Hippocampal formation (tissue), 2 donors: Measurements from ENCODE around the gene BTBD9.

ENCODE experiments used
- DNase-seq, 2 donors: peaks; one replicate each; lab custom pipeline; 2025; lab: John Stamatoyannopoulos, UW

BTBD9 gene

DNA sequence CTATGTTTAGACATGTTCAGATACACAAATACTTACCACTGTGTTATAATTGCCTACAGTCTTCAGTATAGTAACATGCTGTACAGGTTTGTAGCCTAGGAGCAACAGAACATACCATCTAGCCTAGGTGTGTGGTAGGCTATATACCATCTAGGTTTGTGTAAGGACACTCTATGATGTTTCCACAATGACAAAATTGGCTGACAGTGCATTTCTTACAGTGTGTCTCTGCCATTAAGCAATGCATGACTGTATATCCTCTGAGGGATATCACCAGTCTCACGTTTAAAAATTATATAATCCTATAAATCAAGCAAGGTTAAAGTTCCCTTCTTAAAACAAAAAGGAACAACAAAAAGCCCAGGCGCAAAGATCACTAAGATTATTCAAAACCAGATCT is 352.2 kb downstream of the BTBD9 start:
- no peak for DNase-seq

DNA sequence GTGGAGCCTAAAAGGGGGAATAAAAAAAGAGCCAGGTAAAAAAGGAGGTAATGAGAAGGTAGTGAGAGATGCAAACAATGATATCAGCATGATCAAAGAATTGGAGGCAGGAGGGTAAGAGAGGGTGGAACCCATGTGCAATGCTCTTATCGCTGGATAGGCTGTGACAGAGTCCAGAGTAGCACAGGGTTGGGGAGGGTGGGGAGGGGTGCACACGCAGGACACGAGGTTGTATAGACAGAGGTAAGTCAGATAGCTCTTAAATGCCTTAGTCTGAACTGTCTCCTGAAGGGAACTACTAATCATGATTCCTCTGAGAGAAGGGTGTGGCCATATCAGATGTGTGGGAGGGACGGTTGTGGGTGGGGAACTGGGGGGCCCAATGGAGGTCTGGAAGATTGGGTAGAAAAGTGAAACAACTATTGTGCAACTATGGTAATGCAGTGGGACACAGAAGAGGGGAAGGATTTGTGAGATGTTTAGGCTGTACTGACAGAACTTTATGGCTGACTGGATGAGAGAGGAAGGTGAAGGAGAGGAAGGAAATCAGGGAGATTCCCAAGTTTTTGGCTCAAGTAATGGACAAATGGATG is 354.8 kb downstream of the BTBD9 start:
- DNase-seq: no peak

DNA sequence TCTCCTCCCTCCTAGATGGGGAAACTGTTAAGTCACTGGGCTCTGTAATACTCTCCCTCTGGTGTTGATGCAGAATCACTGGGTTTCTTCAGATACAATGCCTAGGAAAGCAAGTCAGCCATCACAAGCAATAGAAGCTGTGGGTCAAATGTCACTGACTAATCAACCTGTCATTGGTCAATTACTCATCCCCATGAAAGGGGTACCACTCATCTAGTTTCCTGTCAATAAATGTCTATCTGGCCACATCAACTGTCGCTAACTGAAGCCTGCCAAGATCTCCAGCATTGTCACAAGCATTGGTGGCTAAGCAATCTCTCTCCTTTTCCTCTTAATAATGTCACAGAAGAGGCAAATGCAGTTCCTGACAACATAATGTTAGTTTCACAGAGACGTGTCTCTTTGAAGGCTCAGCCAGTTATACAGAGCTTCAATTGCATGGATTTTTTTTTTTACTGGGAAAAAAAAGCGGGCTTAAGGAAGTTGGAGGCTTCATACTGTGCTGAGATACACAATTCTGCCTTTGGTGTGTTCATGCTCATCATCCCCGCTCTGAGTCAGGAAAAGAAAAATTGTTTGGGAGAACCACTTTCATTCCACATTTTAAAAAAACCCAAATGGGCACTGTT is 355.9 kb downstream of the BTBD9 start:
- no peak for DNase-seq

DNA sequence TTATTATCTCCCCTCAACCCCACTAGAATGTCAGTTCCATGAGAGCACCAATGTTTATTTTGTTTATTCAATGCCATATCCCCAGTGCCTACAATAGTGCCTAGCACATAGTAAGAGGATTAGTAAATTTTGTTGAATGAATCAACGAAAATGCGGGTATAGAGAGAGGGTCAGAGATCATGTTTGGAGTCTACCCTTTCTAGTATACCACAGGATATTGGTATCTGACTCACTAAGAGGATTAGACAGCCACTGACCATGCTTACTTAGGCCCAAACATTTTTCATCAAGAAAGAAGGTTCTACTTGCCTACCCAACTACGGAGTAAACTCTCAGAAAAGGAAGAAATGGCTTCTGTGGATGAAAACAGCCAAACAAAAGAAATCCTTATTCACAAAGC is 356.8 kb downstream of the BTBD9 start:
- no peak for DNase-seq

DNA sequence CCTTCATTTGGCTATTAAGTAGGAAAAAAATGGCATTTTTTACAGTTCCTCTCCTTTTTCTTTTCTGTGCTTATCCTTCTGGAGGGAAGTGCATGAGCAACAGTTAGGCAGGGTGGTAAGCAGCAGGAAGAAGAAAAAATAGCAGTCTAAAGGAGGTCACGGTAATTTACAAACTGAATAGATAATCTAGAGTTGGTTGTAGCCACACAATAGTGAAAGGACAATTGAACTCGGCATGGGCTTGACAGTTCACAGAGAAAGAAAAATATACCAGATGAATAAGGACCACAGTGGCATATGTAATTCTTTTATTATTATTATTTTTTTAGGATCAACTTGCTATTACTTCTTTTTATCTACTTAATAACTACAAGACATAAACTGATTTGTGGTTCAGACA is 358.6 kb downstream of the BTBD9 start:
- DNase-seq: no peak

DNA sequence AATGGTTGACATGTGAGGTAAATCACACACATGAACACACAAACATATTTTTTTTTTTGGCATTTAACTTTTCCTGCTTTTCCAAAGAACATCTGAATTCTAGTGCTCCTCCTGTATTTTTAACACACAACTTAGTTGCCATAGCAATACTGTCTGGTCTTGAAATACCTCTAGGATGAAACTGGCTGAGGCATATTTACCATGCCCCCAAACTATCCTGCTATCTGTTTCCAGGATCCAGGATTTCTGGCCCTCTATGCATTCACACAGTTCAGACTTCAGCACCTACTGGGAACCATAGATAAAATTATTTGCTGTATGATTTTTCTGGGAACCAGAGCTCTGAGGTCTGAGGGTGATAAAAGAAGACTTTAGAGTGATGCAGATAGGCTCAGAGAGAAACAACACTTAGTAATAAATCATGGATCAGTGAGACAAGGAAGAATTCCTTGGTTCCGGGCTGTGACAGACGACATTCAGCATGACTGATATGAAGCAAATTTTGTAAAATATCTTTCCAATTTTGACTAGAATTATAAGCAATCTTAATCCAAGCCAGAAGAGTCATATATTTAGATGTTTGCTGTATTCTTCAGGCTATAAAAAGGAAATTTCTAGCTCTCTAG is 359.7 kb downstream of the BTBD9 start:
- DNase-seq: no peak

DNA sequence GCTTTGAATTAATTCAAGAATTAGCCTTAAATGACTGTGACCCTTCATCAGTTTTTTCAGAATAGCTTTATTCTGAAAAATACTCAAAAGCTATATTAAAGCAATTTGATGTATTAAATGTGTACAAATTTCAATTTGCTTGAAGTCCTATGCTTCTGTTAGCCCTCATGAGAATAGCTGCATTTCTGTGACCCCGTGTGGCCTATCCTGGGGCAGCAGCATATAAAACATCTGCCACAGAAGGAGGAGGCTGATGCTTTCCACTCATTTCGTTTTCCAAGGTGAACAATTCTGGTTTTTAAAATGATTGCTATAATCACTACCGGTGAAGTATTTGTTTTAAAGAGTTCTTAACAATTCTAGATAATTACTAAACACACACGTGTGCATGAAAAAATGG is 360.3 kb downstream of the BTBD9 start:
- DNase-seq: no peak

DNA sequence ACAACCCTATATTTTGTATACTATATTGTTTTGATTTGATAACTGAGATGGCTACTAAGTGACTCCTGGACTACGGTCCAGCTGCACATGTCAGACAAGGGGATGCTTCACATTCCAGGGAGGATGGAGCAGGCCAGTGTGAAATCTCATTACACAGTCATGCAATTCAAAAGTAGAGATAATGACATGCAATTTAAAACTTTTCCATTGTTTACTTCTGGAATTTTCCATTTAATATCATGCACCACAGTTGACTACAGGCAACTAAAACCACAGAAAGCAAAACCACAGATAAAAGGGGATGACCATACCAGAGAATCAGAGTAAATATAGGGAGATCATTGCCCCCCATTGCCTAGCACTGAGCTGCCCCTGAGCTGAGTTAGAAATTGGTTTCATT is 366.4 kb downstream of the BTBD9 start:
- DNase-seq: no peak

DNA sequence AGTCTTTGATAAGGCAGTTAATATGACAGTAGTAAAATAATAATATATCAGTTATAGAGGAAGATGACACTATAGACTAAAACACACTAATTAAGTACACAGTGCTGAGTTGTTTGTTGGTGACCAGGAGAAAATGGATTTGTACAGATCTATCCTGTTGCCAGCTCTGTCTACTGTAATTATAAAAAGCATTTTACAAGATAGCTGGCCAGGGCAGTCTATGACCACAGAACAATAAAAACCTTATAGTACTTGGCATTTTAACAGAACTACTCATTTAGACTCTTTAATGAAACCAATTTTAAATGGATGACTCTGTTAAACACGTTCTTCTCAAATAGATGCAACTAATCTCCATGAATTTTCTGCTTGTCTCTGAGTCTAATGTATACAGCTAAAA is 367.5 kb downstream of the BTBD9 start:
- no peak for DNase-seq

DNA sequence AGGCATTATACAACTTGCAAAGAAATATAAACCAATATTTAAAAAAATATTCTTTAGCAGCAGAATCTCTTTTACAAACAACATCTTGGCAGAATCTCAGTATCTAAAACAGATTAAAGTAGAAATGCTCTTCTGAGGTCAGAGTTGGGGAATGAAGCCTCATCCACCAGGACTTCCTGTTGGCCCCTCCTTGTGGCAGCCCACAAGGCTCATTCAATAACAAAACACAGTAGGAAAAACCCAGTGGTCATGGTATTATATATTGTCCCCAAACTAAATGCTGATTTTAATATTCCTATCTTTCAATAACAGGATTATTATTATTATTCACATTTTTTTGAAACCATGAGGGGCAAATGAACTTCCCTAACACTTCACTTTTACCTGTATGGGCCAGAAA is 368.6 kb downstream of the BTBD9 start:
- DNase-seq: no peak

DNA sequence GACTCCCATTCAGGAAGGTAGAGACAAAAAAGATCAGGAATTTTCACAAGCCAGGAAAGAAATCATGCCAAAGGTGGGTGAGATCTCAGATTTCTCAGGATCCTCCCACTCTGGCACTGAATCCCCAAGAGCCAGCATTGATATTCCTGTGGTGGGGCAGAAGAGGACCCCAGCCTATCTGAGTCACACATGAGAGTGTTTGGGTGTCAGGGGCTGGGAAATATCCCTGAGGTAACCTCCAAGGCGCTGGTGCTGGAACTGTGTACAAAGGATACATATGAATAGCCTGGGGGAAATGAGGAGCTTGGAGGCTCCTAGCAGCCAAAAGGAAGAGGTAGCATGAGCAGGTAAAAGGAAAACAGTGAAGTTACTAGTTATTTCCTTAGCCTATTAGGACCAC is 369.4 kb downstream of the BTBD9 start:
- no peak for DNase-seq

DNA sequence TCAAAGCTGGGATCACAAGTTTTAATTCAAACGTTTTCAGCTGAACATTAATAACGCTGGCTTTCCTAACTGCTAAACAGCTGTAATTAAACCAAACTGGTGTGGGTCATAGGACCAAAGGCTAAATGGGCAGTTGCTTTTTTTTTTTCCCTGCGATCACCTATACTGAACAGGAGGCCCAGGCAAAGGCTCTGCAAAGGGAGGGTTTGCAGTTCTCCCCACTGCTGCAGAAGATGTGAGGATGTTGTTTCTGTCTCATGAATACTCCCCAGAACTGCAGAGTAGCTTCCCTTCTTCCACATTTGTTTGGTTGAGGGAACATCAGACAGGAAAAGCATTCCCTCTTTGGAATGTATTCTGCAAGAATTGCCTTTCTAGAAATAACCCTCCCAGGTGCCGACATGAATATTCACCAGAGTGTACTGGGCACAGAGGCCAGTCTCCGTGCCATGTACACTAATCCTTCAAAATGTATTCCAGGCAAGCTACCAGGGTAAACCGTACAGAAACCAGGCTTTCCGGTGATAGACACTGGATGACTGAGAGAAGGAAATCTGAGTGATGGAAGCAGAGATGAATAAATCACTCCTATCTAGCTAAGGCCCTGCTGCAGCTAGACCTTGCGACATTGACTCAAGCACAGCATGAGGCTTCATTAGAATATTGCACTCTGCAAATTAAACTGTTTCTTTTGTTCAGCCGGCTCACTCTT is 370.1 kb downstream of the BTBD9 start:
- DNase-seq: no peak

DNA sequence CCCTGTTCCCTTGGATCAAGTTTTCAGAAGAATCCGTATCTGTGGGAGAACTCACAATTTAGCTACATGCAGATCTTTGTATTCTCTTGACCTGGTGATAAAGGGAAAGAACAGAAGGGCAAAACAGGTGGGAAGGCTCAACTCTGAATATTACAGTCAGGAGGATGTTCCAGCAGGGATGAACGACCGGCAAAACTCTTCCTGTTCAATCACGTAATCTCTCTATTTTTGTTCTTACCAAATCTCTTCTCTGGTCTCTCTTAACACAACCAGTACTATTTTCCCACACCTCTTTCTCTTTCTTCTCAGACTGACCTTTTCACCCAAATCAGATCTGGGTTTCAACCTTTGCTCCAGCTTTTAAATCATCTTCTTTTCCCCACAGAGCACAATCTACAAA is 371.4 kb downstream of the BTBD9 start:
- DNase-seq: no peak

DNA sequence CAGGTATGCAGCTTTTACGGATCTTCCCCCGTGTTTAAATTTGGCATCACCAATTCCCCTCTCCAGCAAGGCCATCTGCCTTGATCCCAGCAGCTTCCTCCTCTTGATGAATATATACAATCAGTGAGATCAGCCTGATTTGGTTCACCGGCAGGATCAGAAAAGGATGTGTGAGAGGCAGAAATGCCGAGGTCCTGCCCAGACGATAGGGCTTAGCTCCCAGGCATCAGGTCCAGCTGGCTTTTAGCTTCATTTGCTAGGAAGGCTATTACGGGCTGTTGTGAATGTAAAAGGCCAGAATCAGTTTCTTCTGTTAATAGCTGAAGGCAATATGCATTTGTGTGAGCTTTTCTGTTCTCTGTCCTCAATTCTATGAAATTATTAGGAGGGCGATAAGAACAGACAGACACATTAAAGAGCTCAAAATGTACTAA is 372.8 kb downstream of the BTBD9 start:
- DNase-seq: no peak

DNA sequence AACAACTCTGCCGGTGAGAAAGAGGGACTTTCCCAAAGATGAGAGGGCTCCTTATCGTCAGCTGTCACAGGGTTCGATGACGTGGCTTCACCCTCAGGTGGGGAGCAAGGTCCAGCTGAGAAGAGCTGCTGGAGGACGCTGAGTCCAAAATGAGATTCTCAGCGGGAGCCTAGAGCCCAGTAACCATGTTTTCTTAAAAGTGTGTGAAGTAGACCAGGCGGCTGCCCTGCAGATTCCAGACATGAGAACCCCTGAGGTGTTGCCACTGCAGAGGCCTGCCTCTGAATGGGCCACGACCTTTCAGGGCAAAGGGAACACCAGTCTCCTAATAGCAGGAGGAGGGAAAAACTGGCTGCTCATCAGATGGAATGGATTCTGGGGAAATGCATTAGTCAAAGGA is 375.1 kb downstream of the BTBD9 start:
- DNase-seq: no peak

DNA sequence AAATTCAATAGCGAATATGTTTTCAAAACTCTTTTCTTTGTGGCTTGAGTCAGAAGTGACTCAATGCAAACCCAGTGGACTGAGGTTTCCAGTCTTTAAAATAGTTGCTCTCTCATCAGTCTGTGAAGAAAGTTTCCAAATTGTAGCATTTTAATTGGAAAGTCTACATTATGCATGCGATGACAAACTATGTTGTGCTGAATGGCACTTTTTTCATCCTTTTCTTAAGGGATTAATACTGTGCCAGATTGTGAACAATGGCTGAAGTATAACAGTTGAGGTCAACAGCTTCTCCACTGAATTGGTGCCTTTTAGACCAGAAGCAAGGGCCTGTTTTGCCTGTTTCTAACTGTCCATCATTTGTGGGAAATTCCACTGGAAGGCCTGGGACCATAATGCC is 377.1 kb downstream of the BTBD9 start:
- DNase-seq: no peak

DNA sequence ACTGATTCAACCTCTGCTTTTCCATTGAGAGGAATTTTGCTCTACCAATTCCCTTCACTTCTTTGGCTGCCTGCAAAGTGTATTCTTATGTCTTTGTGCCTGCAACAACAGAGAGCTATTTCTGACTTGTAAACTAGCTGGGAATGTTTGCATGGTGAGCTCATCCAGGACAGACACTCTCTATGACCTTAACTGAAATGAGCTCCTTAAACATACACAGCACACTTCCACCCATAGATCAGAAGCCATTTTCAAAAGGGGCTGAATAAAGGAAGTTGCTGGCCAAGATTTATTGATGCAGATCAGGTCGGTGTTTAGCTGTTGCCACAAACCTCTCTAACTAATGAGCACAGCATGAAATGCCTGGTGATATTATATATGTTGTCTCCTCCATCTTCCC is 377.7 kb downstream of the BTBD9 start:
- DNase-seq: no peak

DNA sequence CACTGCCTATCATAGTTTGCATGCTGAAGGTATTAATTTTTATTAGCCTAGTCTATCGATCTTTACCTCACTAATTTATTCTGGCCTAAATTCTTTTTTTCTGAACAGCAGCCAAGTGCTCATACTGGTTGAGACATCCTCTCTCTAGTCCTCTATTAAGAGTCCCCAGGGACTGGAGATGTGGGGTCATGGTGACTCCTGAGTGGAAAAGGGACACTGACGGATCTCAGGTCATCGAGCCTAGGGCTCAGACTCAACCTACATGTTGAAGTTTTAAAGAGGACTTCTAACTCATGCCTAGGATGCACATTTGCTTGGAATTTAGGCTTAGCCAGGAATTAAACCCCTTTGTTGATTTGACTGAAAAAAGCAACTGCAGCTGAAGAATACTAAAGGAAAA is 378.1 kb downstream of the BTBD9 start:
- no peak for DNase-seq

DNA sequence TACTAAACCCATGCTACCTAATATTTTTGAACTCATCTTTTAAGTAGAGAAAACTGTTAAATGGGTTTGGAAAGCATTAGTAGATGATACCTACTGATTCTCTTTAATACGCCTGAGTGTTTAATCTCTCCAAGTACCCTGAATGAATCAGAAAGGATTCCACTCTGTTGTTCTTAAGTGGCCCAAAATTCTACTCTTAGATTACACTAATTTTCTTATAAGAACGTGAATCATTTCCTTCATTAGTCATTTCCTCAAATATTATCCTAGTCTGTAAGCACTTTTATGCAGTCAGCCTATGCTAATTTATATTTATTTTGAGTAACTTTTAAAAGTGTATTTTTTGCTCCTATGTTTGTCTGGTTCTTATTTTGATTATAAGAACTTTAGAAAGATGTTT is 380.0 kb downstream of the BTBD9 start:
- no peak for DNase-seq

DNA sequence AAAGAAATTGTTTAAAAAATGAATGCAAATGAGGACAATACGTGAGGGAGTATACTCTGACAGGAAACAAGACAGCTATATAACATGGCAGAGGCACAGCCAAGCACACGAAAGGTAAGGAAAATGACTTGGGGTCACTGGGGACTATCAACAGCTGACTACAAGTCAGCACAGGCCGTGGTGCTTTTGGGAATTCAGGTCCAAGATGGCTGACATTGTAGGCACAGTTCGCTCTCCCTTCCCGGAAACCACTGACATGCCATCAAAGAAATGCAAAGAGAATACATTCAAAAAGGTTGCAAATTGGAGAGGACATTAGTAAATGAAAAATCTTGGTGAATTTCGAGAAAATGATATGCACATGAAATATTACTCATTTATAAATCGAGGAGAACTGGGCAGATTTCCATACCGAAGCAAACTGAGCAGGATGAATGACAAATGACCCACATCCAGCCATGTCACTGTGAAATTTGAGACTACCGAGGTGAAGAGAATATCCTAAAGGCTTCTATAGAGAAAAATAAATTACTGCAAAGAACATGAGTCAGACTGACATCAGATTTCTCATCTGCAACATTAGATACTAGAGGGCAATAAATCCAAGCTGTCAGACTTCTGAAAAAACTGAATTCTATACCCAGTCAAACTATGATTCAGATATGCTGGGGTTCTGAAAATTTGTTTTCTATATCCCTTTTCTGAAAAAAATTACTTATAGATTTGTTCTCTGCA is 391.1 kb downstream of the BTBD9 start:
- DNase-seq: no peak

DNA sequence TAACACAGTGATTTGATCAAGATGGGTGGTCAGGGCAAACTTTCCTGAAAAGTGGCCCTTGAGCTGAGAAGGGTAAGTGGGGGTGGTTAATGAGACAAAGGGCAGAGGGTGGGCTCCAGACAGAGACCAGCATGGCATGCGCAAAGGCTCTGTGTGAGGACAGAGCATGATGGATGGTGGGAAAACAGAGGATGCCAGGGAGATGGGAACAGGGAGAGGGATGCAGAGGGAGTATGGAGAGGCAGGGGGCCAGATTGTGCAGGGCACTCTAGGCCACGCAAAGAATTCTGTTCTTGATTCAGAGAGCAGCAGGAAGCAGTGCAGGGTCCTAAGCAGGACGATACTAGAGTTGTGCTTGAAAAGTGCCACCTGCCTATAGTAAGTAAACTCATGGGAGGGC is 394.4 kb downstream of the BTBD9 start:
- DNase-seq: no peak

DNA sequence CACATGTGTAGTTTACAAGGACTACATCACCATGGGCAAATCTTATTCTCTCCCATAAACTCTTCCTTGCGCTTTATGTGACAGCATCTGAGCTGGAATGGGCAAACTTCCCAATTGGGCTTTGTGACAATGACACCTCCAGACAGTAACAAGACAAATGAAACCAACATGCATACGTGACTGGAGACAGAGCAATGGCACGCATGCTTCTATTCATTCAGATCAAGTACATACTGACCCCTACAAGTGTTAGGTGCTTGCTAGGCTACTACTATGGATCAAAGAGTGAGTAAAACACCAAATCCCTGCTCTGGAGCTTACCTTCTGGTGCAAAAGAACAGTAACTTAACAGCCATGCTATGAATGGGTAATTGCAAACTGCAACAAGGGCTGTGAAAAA is 394.9 kb downstream of the BTBD9 start:
- DNase-seq: no peak
